Medulla oblongata (tissue), 1 donor: ENCODE results near the gene CDC16.
"Not testable (repeated sequence)": the region's sequence is repeated elsewhere in the genome, so short reads cannot be mapped to it uniquely, and the experiment has no call there.

Source experiments
- DNase-seq: peaks from one replicate; pipeline ENCODE4 v3.0.0-alpha.2; 2015; ENCODE audit errors: extremely low spot score

Gene CDC16, protein sequence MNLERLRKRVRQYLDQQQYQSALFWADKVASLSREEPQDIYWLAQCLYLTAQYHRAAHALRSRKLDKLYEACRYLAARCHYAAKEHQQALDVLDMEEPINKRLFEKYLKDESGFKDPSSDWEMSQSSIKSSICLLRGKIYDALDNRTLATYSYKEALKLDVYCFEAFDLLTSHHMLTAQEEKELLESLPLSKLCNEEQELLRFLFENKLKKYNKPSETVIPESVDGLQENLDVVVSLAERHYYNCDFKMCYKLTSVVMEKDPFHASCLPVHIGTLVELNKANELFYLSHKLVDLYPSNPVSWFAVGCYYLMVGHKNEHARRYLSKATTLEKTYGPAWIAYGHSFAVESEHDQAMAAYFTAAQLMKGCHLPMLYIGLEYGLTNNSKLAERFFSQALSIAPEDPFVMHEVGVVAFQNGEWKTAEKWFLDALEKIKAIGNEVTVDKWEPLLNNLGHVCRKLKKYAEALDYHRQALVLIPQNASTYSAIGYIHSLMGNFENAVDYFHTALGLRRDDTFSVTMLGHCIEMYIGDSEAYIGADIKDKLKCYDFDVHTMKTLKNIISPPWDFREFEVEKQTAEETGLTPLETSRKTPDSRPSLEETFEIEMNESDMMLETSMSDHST

DNA sequence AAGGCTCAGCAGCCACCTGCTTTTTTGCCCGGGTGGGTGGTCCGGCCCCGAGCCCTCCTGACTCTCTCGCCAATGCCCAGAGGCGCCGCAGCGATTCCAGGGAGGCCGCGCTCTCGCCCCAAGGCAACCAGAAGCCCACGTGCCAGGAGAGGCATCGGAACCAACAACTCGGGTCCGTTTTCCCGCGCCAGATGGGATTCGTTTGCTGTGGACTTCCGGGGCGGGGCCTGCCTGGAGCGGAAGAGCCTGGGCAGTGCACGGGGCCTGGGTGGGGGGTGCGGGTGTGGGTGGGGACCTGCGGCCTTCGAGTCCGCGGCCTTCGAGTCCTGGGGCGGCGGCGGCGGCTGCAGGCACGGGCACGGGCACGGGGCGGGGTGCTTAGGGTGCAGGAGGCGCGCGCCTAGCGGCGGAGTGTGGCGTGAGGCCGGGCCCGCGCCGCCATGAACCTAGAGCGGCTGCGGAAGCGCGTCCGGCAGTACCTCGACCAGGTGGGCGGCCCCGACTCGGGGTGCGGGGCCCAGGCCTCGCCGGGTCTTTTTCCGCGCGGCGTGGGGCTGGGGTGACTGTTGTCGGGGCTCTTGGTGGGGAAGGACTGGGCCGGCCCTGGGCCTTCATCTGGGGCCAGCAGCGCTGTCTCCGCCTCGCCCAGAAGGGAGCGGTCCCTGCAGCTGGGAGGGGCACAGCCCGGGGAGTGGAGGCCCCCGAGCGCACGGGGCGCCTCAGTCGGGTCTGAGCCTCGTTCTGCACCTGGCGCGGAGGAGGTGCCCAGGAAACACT lies at the start of gene CDC16:
CDC16 (plus strand) TSS at position 253 of the 777 bp plus-strand sequence; CDS start at position 441, 188 bp downstream.
- peak; percentile 96 for DNase-seq

DNA sequence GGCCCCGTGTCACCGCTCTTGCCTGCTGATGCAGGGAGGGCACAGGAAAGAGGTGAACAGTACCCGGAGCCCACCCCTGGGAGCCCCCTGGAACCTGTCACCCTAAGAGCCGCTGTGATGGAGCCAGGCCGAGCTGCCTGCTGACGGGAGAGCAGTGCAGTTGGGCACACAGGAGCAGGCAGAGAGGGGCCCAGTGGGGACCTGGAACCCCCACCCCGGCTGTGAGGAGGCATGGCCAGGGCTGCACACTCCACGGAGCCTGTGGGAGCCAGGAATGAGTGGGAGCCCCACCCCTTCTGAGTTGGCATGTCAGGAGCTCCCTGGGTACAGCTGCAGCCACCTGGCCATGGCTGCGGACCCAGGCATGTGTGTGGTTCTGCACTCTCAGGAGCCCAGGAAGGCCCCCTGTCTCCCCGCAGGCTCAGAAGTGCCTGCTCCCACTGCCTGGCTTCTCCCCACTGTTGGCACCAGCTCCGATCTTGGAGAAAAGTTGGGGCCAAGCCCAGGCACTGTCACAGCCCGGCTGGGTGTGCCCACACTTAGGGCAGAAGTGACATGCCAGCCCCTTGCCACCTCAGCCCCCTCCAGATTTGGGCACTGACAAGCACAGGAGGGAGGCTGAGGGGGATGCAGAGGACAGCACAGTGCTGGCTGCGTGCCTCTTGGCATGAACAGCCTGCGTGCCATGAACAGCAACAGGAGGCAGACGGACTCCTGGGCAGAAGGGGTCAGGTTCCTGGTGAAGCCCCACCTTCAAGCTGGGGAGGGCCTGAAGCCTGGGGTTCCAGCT lies 49.3 kb upstream of the CDC16 start:
- DNase-seq, result no peak

DNA sequence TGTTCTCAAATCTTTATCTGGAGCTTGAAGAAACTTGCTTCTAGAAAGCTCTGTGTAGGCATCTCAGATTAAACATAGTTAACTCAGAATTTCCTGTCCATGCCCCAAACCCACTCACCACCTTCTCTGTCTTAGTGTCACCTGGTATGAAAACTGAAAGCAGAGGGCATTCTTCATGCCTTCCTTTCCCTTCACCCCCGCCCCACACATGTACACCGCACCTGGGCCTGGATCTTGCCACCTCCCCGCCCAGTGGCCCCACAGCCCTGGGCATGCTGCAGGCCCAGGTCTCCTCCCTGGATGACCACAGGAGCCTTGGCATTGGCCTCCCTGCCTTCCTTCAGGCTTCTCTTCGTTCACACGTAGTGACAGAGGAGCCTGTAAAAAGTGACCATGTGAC lies 39.8 kb upstream of the CDC16 start:
- no peak for DNase-seq

DNA sequence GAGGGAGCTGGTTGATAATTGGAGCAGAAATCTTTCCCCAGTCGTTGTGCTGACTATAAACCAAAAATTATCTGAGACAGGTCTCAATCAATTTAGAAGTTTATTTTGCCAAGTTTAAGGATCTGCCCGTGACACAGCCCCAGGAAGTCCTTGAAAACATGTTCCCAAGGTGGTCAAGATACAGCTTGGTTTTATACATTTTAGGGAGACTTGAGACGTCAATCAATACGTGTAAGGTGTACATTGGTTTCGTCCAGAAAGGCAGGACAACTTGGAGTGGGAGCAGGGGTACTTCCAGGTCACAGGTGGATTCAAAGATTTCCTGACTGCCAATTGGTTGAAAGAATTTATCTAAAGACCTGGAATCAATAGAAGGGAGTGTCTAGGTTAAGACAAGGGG lies 38.1 kb upstream of the CDC16 start:
- no peak for DNase-seq

DNA sequence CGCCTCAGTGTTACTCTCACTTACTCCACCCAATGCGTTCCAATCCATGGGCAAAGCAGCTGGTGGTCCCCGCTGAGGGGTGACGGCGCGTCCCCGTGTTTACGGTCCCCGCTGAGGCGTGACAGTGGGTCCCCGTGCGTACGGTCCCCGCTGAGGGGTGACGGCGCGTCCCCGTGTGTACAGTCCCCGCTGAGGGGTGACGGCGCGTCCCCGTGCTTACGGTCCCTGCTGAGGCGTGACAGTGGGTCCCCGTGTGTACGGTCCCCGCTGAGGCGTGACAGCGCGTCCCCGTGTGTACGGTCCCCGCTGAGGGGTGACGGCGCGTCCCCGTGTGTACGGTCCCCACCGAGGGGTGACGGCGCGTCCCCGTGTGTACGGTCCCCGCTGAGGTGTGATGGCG lies 36.1 kb upstream of the CDC16 start:
- DNase-seq, result no peak

DNA sequence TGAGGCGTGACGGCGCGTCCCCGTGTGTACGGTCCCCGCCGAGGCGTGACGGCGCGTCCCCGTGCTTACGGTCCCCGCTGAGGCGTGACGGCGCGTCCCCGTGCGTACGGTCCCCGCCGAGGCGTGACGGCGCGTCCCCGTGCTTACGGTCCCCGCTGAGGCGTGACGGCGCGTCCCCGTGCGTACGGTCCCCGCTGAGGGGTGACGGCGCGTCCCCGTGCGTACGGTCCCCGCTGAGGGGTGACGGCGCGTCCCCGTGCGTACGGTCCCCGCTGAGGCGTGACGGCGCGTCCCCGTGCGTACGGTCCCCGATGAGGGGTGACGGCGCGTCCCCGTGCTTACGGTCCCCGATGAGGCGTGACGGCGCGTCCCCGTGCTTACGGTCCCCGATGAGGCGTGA lies 35.2 kb upstream of the CDC16 start:
- not testable (repeated sequence) for DNase-seq

DNA sequence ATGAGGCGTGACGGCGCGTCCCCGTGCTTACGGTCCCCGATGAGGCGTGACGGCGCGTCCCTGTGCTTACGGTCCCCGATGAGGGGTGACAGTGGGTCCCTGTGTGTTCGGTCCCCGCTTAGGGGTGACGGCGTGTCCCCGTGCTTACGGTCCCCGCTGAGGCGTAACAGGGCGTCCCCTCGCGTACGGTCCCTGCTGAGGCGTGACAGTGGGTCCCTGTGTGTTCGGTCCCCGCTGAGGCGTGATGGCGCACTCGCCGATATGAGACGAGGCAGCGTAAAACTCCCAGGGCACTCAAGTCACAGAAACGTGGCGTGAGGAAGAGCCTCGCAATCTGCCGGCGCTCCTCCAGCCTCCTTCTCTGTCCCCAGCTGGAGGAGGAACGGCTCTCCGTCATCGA lies 34.7 kb upstream of the CDC16 start:
- no peak for DNase-seq

DNA sequence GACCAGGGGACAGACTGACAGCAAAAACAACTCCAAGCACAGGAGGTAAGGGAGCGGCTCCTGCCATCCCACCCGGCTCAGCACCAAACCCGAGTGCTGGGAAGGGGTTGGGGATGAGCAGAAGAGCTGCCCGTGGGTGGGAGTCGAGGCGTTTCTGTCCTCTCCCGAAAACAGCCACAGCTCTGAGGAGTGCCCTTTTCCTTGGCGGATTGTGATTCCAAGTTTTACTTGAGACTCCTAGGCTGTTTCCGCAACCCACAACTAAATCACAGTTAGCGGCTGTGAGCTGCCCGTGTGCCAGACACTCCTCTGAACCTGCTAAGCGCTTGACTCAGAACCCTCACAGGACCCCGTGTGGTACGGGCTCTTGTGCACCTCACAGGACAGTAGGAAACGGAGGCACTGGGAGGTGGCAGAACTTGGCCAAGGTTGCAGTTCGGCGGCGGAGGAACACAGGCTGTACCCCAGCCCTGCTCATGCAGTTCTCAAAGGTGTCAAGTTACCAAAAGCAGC lies 34.2 kb upstream of the CDC16 start:
- DNase-seq, result no peak

DNA sequence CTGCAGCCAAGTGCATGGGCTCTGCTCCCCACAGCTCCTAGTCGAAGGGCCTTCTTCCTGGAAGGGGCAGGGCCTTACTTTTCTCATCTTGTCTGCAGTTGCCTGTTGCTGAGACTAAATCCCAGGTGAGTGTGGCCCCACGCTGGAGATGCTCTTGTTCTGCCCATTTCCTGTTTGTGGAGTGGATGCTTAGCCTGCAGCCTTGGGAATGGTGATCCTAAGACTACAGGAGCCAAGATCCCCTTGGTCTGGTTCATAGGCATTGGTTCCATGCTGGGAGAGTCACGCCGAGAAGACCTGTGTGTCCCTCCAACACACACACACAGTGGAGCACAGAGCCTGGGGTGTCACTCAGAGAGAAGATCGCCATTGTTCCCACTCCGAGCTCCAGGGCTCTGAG lies 32.1 kb upstream of the CDC16 start:
- no peak for DNase-seq

DNA sequence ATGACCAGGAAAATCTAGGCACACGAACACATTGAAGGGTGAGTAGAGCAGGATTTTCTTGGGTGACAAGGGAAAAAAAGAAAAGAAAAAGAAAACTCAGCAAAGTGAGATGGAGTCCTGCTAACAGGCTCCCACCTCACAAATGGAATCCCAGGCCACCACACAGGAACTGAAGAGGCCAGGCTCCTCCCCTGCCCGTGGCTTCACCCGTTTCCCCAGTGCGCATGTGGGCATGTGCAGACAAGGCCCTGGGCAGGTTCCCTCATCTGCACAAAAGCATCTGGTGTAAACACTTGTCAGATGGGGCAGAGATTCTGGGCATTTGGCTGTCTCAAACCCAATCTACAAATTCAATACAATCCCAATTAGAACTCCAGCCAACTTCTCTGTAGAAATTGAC lies 31.2 kb upstream of the CDC16 start:
- DNase-seq, result no peak

DNA sequence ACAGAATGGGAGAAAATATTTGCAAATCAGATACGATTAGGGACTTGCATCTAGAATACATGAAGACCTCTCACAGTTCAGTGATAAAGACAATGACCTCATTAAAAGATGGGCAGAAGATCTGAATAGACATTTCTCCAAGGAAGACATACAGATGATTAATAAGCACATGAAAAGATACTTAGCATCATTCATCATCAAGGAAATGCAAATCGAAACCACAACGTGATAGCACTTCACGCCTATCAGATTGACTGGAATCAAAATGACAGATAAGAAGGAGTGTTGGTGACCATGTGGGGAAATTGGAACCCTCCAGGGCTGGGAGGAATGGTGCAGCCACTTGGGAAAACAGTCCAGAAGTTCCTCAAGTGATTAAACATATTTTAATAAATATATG lies 29.8 kb upstream of the CDC16 start:
- DNase-seq, result no peak

DNA sequence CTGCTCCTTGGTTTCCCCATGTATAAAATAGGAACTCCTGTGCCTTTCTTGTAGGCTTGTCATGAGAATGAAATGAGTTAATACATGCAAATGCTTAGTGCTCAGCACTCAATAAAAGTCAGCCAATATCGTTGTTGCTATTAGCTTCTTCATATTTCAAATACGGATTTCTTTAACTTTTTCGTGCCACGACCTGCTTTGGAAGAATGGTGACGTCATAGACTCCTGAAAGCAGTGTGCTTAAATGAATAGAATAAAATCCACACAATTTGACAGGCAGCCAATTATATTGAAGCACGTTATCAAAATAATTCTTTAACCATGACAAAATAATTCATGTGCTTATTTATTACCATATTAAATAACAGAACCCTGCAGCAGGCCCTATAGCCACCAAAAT lies 26.6 kb upstream of the CDC16 start:
- no peak for DNase-seq

DNA sequence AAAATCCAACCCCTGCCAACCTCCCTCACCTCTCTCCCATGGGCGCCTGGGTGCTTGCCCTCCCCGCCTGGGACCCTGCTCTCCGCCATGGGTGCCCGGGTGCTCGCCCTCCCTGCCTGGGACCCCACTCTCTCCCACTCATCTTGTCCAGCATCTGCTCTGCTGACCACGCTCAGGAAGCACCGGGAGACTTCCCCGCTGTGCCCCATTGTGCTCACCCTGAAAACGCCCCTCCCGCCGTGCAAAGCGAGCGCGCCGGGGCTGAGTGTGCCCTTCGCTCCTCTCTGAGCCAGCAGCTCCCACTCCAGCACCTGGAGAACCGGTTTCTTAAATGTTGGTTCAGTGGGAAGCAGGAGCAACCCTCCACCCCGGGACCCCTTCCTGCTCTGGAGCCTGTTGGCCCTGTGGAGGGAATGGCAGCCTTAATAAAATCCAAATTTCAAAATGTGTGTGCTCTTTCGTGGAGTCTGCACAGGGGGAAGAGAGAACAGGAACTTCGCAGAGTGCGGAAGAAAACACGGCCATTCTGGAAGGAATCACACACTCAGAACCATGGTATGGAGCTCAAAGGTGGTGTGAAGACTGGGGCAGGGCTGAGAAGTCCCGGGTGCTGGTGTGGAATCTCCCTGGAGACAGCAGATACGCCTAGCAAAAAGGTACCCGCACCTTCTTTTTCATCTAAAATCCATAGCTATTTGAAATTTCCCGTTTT lies 23.1 kb upstream of the CDC16 start:
- DNase-seq, result no peak

DNA sequence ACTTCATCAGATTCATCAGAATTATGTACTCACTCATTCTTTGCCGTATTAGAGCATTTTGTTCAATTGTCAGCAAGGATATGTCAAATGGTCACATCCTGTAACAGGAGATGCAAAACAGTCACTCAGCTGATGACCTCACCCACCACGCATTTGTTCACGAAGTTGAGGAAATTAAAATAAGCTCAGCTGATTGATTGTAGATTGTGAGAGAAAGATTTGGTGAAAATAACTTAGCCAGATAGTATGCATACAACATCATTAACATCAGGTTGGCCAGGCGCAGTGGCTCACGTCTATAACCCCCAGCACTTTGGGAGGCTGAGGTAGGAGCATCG lies 22.6 kb upstream of the CDC16 start:
- DNase-seq, result no peak

DNA sequence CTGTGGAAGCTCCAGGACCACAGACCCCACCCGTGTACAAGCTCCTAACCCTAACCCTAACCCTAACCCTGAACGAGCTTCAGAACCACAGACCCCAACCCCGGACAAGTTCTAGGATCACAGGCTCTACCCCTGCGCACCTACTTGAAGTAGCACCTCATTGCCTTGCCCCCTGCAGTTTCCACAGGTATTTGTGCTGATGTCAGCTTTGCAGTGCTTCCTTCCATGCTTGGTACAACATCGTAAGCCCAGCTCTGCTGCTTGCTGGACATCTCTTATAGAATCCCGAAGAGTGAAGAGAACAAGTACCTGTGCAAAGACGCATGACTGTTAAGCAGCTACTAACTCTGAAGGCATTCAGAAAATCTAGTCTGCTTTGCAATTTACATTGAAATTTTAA lies 20.7 kb upstream of the CDC16 start:
- no peak for DNase-seq

DNA sequence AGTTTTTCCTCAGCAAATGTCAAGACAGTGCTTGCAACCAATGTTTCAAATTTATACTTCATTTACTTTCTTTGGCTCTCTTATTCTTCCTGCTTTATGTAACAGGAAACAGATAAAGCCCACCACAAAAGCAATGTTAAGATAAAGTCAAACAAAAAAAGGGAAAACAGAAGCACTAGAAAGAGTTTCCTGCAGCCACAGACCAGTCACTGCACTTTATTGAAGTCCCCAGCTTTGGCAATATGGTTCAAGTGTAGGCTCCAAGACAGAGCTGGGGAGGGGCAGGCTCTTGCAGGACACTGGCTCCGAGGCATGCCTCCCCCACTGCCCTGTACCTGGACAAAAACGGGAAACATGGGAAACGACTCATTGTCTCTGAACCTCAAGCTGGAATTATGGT lies 15.3 kb upstream of the CDC16 start:
- no peak for DNase-seq

DNA sequence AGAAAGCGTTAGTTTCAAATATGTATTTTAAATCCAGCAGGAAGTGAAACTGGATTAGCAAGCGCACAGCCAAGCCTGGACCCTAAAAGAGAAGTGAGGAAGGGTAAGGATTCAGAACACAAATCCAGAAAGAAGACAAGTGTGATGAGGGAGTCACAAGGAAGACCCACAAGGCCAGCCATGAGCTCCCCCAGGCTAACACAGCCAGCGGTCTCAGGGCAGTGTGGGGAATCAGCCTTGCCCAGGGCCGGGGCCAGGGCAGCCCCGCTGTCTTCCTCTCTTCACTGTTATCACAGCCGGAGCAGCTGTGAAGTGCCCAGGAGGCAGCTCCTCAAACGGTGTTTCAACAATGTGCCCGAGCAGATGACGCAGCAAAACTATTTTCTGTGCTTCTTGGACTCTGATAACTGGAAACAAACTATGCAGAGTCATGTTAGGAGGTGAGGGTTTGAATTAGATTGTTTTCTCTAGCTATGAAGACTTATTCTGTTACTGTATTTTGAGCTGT lies 12.2 kb upstream of the CDC16 start:
- peak; percentile 55 for DNase-seq

DNA sequence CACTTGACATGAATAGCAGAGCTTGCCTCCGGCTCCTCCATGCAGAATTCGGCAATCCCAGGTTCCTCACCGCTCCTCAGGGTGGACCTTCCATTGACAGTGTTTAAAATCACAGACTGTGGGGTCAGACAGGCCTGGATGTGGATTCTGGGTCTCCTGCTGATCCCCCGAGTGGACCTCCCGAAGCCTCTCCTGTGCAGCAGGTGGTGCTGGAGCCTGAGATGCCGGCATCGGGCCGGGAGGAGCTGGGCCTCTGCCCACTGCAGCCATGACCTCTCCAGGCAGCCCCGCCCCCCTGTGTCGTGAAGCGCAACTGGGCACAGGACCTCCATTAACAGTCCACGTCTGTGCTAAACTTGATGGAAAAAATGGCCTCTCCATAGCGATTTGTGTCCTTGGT lies 10.5 kb upstream of the CDC16 start:
- DNase-seq, result no peak

DNA sequence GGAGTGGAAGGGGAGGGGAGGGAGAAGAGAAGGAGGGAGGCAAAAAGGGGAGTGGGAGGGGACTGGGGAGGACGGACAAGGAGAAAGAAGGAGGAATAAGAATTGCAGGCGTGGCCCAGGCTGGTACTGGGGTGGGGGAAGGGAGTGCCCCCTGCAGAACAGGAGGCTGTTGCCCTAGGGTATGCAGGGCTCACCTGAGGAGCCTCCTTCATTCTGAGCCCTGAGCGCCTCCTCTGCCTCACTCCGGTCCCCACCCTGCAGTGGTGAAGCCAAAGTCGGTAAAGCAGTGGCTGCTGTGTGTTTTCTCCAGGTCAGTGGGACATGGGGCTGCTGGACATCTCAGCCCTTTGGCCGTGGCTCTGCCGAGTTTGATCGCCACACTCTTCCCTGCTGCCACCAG lies 9.1 kb upstream of the CDC16 start:
- no peak for DNase-seq

DNA sequence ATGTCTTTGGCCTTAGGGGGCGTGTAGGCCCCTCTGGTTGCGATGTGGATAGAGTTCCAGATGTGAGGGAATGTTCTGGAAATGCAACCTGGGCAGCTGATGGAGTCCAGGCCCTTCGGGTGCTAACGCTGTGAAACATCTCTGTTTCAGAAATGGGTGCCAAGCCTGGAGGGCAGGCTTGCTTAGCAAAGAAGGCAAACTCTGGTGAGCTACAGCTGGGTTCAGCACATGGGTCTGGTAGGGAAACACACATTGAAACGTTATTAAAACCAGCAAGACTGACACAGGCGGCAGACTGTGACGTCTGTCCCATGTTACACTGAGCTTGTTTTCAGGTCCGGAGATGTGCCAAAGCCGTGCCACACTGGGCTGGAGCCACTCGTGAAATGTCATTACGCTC lies 8.6 kb upstream of the CDC16 start:
- no peak for DNase-seq

DNA sequence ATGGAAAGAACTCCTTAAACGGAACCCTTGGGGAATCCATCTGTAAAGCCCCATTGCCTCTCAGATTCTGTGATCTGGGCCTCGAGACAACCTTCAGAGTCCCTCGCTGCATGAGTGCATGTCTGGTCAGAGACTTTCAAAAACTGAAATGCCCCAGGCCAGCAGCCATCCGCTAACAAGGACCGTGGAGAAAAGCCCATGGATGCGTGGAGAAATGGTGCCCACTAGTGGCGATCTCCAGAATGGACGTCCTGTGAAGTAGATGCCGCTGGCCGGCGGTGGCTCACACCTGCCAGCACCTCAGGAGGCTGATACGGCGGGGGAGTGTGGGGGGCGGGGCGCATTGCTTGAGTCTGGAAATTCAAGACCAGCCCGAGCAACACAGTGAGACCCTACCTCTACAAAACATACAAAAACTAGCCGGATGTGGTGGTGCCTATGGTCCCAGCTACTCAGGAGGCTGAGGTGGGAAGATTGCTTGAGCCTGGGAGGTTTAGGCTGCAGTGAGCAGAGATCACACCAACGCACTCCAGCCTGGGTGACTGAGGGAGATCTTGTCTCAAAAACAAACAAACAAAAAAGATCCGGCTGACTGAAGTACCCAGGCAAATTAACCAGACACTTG lies 7.9 kb upstream of the CDC16 start:
- peak; percentile 95 for DNase-seq
